Stimulated activated CD4-positive, alpha-beta T cell treated with anti-CD3 and anti-CD28 coated beads, TNF-alpha, amount 100 ng/mL, for 48 hours (primary cell): Measurements from ENCODE around the gene CD6.

Source experiments
- DNase-seq, 3 donors: peaks; one replicate each; pipeline ENCODE4 v3.0.0-alpha.2; 2020; ENCODE audit warnings: low read depth in 3 of 3

Gene CD6

GRCh38 chr11:60971520-60971919, at the start of gene CD6:
TSS of gene CD6 (plus strand) at chr11:60971680. CDS start at chr11:60971866, 186 bp downstream.
- DNase-seq, result no peak

- DNase-seq, result no peak
Observed at GRCh38 chr11:60921777-60922335, 49.6 kb upstream of the CD6 start.

DNA sequence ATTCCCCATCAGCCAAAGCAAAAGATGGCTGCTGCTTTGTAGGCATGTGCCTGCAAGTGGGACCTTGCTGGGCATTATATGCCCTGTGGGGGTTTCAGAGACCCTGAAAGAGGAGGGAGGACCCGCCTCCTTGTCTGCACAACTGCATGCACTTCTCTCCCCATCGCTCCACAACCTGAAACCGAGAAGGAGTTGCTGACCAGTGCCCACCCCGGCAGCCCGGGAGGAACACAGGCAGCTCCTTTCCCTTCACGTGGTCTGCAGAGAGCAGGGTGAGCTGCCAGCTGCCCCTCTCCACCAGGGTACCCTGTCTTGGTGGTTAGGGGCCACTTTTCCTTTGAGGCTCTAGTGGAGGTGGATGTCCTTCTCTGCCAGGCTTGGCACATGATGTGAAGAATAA, 48.6 kb upstream of the CD6 start:
- DNase-seq, result no peak

- no peak for DNase-seq
Observed at GRCh38 chr11:60923326-60923725, 48.2 kb upstream of the CD6 start.

- DNase-seq, result no peak
Observed at GRCh38 chr11:60923800-60924109, 47.7 kb upstream of the CD6 start.

- DNase-seq, result no peak
Observed at GRCh38 chr11:60924110-60924905, 47.2 kb upstream of the CD6 start, which contains the start of gene TMEM132A. TSS of gene TMEM132A (plus strand) at chr11:60924460. CDS start at chr11:60924634, 174 bp downstream.

DNA sequence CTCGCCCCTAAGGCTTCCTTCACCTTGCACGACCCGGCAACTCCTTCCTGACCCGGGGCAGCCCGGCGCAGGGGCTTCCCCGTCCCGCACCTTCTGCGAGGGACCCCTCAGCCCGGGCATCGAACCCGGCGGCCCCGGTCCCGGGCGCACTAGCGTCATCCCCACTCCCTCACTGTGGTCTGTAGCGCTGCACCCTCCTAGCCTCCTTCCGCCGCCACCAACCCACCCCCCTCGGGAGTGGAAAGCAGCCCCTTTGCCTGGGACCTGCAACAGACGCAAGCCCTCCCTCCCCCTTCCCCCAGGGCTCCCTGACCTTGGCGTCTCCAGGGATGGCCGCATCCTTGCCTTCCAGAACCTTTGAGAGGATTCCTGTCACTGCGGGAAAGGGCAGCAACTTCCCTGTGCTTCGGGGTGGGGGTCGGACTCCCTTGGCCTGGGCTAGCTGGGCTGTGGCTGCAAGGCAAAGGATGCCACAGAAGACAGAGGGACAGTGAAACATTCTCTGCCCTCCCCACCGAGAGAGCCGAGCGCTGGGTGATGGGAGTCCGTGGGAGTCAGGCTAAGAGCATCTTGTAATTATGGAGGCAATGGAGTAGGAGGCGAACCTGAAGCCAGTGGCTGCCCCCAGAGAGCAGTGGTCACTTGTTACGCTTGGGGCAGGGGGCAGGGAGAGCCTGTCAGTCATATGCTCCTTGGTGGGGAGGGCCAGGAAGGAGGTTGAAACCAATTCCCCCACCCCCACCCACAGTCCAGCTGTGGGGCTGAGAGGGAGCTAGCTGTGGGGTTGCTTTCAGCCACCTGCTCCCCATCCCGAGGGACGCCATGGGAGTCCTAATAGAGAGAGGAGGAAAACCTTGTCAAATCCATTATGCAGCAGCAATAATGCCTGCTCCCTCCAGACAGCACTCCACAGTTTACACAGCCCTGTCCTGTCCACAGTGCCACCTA, 46.3 kb upstream of the CD6 start:
- no peak for DNase-seq

DNA sequence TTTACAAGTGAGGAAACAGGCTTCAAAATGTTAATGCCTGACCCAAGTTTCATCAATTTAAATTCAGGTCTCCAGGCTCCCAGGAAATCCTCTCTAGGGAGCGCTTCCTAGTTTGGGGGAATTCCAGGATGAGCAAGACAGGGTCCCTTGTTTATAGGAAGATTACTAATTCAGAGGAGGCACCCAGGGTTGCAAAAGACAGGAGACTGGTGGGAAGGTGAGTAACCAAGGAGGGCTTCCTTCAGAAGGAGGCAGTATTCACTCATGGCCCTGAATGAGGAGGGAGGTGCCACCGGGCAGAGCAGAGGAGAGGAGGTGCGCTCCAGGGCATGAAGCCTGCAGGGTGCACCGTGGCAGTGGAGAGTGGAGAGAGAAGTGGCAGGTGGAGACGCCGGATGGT, 45.6 kb upstream of the CD6 start:
- no peak for DNase-seq

DNA sequence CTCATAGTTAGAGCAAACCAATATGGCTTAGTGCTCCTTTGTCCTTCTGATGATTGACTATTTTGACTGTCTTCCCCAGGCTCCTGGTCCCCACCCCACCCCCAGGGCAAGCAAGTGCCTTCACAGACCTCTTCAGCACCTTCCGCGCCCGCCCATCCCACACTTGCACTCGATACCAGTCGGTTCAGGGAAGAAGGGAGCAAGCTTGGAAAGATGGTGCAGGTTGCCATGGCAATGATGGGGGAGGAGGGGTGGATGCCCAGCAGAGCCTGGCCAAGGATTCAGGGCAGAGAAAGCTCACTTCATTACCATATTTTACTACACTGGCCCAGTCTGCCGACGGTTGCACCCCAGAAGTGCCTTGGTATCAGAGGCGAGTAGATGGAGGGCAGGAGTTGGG, 45.0 kb upstream of the CD6 start:
- DNase-seq, result no peak

DNA sequence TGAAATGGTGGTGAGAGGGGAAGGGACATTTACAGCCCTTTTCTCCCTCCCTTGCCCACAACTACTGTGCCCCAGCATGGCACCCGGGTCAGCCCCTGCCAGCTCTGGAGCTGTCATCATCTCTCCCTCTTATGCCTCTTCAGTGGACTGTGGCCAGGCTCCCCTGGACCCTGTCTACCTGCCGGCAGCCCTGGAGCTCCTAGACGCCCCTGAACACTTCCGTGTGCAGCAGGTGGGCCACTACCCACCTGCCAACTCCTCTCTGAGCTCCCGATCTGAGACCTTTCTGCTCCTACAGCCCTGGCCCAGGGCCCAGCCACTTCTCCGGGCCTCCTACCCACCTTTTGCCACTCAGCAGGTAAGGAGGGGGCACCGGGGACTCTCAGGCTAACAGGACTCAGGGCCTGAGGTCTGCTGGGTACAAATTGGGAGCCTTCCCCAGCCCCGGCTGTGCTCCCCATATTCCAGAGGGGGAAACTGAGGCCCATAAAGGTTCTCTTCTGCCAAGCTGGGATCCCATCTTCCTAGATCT, 44.4 kb upstream of the CD6 start:
- DNase-seq, result no peak

- no peak for DNase-seq
Observed at GRCh38 chr11:60927600-60927999, 43.9 kb upstream of the CD6 start.

DNA sequence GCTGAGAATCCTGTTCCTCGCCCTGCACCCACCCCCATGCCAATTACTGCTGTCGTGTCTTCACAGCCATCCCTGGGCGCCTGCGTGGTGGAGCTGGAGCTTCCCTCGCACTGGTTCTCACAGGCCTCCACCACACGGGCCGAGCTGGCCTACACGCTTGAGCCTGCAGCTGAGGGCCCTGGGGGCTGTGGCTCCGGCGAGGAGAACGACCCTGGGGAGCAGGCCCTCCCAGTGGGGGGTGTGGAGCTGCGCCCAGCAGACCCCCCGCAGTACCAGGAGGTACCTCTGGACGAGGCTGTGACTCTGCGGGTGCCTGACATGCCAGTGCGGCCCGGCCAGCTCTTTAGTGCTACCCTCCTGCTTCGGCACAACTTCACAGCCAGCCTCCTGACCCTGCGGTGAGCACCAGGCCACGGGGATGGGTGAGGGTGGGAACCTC, 42.9 kb upstream of the CD6 start:
- DNase-seq, result no peak

DNA sequence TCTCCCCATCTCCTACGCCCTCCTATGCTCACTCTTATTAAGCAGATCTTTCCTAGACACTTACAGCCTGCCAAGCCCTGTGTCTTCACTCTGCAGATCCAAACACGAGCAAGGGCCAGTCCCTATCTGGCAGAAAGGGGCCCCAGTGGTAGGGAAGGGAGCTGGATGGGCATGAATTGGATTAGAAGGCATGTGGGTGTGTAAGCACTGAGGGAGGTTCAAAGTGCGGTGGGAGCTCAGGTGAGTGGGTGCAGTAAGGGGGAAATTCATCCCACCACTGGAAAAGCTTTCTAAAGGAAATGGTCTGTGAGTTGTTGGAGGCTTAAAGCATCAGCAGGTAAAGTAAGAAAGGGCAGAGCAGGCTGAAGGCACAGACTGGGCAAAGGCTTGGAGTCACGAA, 41.7 kb upstream of the CD6 start:
- no peak for DNase-seq

DNA sequence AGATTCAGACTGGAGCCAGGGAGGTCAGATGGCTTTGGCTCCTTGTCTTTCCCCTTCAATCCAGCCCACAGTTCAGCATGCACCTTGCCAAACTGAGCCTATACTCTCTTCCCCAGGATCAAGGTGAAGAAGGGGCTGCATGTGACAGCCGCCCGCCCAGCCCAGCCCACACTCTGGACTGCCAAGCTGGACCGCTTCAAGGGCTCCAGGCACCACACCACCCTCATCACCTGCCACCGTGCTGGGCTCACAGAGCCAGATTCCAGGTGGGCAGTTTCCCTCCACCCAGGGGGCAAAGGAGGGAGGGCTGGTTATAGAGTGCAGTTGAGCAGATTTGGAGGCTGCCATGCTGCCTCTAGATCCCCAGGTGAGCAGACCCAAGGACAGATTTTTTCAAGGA, 41.1 kb upstream of the CD6 start:
- DNase-seq, result no peak

- no peak for DNase-seq
Observed at GRCh38 chr11:60931917-60932316, 39.6 kb upstream of the CD6 start.

DNA sequence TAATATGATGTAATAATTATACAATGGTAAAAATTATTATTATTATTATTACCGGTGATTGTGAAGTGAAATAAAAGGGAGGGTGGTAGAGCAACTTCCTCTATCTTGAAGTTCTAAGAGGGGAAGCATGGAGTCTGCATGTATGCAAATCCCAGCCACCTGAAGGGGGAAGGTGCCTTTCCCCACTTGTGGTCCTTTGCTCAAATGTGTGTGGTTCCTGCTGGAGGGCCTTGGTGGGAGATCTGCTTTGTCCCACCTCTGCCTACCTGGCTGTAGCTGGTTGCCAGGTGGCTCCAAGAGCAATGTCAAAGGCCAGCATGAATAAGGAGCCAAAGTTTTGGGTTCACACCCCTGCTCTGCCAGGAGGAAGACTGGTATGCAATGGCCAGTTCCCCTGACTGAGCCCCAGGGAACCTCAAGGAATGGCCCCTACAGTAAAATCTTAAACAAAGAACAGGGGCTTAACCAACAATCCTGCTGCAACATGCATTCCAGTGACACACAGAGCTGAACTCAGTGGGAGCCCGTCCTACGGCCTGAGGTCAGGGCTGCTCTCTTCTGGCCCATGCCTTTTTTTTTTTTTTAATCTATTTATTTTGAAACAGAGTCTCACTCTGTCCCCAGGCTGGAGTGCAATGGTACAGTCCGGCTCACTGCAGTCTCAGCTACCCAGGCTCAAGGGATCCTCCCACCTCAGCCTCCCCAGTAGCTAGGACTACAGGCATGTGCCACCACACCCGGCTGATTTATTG, 38.7 kb upstream of the CD6 start:
- no peak for DNase-seq

GRCh38 chr11:60933416-60934123, 37.9 kb upstream of the CD6 start:
- no peak for DNase-seq

- no peak for DNase-seq
Observed at GRCh38 chr11:60934124-60934789, 37.2 kb upstream of the CD6 start.

DNA sequence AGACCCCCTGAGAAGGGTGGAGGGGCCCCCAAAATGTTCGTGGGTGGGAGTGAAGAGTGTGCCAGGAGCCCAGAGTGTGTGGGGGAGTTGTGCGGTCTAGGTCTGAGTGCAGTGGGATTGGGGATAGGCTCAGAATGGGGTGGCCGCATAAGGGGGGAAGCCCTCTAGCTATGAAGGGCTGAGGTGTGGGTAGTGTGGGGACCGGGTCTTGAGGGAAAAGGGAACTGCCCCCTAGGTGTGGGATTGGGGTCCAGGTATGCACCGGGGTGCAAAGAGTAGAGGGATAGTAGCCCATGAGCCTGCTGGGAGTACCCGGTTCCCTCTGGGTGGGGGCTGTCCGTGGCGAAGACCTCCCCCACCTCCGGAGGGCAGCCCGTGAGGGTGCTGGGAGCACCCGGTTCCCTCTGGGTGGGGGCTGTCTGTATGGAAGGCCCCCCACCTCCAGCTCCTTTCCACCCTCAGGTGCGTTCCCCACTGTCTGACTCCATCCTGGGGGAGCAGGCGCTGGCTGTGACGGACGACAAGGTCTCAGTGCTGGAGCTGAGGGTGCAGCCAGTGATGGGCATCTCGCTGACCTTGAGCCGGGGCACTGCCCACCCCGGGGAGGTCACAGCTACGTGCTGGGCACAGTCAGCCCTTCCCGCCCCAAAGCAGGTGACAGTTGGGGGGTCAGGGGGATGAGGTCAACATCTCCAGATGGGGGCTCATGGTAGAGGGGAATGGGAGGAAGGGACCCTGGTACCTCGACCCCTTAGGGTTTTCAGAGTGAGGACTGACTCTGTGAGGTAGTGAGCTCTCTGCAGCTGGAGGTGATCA, 36.5 kb upstream of the CD6 start:
- no peak for DNase-seq
